ENCODE data around the gene KLK3.
"Not testable (repeated sequence)": the region's sequence is repeated elsewhere in the genome, so short reads cannot be mapped to it uniquely, and the experiment has no call there.

KLK3 gene

DNA sequence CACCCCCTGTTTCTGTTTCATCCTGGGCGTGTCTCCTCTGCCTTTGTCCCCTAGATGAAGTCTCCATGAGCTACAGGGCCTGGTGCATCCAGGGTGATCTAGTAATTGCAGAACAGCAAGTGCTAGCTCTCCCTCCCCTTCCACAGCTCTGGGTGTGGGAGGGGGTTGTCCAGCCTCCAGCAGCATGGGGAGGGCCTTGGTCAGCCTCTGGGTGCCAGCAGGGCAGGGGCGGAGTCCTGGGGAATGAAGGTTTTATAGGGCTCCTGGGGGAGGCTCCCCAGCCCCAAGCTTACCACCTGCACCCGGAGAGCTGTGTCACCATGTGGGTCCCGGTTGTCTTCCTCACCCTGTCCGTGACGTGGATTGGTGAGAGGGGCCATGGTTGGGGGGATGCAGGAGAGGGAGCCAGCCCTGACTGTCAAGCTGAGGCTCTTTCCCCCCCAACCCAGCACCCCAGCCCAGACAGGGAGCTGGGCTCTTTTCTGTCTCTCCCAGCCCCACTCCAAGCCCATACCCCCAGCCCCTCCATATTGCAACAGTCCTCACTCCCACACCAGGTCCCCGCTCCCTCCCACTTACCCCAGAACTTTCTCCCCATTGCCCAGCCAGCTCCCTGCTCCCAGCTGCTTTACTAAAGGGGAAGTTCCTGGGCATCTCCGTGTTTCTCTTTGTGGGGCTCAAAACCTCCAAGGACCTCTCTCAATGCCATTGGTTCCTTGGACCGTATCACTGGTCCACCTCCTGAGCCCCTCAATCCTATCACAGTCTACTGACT is at the start of gene KLK3:
KLK3 (plus strand) TSS at position 280 of the 775 bp plus-strand sequence; CDS start at position 321, 41 bp downstream.
- DNase-seq (ENCODE audit: low read depth in 2 of 2, low spot score in 1 of 2), result no peak

DNA sequence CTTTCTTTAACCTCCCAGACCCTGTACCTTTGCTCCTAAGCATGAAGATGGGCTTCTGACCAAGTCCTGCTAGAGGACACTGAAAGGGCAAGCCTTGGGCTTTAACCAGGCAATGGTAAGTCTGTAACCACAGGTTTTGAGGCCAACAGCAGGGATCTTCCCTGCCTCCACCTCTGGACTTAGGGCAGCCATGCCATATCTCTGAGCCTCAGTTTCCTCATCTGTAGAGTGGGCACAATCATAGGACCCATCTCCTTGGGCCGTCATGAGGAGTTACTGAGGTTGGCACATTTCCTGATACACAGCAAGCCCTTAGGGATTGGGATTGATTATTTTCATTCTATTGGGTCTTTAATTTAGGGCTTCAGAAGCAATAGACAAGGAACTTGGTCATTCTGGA is 45.9 kb upstream of the KLK3 start:
- DNase-seq (ENCODE audit: low read depth in 2 of 2, low spot score in 1 of 2), result no peak

DNA sequence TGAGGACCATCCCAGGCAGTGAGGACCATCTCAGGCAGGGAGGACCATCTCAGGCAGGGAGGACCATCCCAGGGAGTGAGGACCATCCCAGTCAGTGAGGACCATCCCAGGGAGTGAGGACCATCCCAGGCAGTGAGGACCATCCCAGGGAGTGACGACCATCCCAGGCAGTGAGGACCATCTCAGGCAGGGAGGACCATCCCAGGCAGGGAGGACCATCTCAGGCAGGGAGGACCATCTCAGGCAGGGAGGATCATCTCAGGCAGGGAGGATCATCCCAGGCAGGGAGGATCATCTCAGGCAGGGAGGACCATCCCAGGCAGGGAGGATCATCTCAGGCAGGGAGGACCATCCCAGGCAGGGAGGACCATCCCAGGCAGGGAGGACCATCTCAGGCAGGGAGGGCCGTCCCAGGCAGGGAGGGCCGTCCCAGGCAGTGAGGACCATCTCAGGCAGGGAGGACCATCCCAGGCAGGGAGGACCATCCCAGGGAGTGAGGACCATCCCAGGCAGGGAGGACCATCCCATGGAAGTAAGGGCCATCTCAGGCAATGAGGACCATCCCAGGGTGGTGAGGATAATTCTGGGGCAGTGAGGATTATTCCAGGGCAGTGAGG is 43.0 kb upstream of the KLK3 start:
- DNase-seq (ENCODE audit: low read depth in 2 of 2, low spot score in 1 of 2), result not testable (repeated sequence)

DNA sequence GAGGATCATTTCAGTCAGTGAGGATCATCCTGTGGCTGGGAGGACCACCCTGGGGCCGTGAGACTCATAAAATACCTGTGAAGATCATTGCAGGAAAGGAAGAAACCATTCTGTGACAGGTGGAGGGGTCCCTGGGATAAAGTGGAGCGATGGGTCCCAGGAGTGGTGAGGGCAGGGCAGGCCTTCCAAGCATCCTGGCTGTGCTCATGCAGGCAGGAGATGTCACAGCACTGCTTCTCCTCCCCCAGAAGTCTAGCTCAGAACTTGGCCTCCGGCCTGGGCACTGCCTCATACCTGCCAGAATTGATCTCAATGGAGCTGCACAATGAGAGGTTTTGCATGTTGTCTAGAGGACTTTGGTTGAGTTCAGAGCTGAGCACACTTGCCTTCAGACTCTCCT is 42.2 kb upstream of the KLK3 start:
- DNase-seq (ENCODE audit: low read depth in 2 of 2, low spot score in 1 of 2), result no peak

DNA sequence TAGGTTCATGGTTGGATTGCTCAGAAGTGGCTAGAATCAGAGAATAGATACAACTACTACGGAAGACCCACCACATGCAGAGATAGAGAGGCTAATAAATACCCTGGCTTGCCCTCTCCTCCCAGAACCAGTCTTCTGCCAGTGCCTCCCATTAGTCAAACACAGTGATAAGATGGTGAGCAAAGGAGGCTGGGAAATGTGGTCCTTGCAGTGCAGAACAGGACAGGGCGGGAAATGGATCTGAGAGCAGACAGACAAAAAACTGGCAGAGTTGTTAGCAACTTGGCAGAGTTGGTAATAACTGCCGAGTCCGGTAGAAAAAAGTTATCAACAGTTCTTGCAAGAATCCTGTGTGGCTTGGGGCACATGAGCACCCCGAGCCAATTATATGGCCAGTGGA is 39.8 kb upstream of the KLK3 start:
- no peak for DNase-seq (ENCODE audit: low read depth in 2 of 2, low spot score in 1 of 2)

DNA sequence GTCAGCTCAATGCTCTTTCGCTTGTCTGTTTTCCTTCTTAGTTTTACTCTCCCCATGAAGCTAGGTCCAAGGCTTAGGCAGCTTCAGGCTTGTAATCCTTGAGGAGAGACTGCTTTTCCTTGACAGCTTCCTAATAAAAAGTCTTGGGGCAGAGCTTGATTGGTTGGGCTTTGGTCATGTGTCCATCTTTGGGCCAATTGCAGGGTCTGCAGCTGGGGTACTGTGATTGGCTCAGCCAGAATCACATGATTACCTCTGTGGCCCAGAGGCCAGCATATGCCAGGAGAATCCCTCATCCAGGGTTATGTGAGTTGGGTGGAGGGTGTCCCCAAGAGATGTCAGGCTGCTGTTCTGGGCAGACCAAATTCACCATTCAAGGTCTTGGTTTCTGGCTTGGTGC is 39.3 kb upstream of the KLK3 start:
- DNase-seq (ENCODE audit: low read depth in 2 of 2, low spot score in 1 of 2), result no peak

DNA sequence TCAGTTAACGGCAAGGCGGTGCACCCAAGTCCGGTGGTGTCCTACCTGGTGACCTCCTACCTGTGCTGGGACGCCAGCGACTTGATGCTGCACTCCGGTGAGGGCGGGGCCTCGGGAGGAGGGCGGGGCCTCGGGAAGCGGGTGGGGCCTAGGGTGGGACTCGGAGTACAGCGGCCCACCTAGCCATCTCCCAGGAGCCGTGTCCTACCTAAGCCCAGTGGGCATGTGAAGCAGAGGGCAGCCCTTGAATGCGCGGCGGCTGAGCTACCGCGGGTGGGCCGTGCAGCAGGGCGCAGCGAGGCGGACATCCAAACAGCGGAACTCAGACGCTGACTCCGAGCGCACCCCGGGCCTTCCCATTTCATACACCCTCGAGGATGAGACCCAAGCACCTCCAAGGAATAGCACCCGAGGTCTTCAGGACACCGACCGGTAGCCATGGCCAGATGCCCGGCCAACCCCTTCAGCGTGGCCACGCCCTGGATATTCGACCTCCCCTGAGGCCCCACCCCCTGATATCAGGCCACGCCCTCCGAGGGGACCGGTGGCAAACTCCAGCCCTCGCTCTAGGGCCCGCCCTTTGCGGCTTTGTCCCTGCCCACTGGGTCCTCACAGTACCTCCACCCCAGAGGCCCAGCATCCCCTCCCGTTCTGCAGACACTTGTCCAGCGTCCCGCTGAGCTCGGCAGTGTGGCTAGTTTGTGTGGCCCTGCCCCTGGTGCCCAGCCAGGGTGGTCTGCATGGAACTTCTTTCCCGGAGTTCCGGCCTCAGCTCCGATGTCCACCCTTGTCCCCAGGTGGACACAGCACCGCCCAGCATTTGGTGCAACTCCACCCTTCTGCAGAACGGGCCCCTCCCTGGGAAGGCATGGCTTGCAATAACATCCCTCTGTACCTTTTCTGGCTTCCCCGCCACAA is 36.5 kb upstream of the KLK3 start:
- peak in 1 of 2 donors; percentile 9 for DNase-seq (ENCODE audit: low read depth in 2 of 2, low spot score in 1 of 2)

DNA sequence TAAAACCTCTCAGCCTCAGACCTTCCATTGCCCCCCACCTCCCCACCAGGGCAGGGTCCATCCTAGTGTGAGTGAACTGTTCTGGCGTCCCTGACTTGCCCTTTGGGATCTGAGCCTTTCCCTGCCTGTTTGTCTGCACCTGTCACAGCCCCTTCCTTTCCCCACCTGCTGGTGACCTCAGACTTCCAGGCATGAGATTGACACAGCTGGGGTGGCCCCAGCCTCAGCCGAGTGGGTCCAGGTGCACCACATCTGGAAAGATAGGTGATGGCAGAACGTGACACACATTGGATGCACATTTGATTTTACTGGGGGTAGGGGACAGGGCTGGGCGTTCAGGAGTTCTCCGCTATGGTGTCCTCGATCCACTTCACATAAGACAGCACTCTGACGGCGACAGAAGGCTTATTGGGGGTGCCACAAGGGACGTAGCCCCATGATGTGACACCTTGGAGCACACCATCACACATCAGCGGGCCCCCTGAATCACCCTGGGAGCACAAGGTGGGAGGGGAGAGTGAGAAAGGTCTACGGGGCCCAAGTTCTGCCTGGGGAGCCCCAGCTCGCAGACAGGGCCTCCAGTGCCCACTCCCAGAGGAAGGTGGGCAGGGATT is 35.7 kb upstream of the KLK3 start:
- no peak for DNase-seq (ENCODE audit: low read depth in 2 of 2, low spot score in 1 of 2)

DNA sequence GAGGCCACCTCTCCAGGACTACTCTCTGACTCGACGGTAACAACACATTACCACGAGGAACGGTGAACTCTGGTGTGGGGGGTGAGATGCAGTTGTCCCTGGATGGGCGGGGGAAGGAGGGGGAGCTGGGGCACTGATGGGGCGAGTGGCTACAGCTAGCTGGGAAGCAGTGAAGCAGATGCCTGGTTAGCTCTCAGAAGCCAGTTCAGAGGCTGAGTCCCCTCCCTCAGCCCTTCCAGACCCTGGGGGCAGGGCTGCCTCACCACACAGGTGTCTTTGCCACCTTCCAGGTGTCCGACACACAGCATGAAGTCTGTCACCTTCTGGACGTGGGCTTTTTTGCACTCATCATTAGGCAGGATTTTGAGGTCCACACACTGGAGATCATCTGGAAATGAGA is 35.1 kb upstream of the KLK3 start:
- no peak for DNase-seq (ENCODE audit: low read depth in 2 of 2, low spot score in 1 of 2)

DNA sequence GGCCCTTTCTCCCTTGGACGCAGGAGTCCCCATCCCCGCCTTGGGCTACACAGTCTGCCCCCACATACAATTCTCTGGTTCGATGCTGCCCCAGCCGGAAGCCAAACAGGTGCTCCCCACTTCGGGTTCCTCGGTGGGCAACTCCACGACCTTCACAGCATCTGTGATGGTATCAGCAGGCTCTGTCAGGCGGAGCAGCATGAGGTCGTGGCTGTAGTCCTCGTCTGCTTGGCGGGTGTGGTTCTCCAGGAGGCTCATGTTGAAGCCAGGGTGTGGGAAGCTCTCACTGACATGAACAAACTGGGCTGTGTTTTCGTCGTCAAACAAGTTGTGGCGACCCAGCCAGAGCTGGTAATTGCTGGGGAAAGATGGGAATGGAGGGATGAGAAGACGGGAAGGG is 34.6 kb upstream of the KLK3 start:
- DNase-seq (ENCODE audit: low read depth in 2 of 2, low spot score in 1 of 2), result no peak

DNA sequence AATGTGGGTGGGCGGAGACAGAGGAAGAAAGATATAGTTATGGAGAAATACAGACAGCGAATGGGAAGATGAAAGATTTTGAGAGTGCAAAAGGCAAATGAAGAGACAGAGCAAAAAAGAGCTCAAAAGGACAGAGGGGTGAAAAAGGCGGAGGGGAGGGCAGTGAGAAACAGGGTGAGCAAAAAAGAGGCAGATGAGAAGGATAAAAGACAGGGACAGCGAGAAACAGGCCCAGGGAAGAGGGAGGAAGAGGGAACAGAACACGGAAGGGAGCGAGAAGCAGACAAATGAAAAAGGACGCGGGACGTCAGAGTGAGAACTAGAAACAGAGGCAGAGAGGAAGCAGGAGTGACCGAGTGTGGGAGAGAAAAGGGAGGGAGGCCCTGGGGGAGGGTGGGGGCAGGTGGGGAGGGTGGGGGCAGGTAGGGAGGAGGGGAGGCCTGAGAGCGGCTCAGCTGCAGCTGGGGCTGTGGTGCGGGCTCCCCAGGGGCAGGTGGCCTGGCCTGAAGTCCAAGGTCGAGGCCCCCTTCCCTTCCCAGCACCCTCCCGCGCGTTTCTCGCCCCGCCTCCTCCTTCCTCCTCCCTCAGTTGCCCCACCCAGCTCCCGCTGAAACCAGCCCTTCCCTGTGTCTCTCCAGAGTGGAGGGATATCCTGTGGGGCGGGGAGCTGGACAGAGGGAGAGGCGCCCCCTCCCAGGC is 34.0 kb upstream of the KLK3 start:
- DNase-seq (ENCODE audit: low read depth in 2 of 2, low spot score in 1 of 2), result no peak

DNA sequence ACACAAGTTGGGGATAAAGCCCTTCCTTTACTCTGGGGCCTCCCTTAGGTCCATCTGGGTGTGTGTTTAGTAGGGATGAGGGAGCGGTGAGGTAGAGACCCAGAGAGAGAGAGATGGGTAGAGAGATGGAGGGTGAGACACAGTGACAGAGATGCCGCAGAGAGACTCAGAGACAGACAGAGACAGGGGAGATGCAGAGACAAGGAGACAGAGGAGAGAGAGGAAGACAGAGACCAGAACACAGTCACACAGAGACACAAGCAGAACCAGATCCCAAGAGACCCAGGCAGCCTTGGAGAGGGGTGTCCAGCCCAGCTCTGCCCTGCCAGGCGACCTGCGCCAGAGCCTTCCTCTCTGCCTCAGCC is 33.5 kb upstream of the KLK3 start:
- DNase-seq (ENCODE audit: low read depth in 2 of 2, low spot score in 1 of 2), result no peak

DNA sequence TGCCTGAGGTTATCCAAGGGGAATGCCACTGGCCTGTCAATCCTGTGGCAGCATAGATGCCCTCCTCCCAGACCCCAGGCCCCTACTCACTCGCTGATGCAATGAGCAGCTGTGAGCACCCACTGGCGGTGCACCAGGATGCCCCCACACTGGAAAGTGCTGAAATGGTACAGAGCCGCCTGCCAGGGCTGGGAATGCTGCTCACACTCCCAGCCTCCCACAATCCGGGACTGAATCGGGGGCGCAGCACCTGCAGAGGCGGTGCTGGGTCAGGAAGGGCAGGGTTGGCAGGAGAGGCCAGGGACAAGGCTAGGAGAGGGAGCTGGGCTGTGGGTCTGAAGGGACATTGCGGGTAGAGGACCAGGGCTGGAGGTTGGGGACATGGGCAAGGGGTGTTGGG is 33.1 kb upstream of the KLK3 start:
- no peak for DNase-seq (ENCODE audit: low read depth in 2 of 2, low spot score in 1 of 2)

DNA sequence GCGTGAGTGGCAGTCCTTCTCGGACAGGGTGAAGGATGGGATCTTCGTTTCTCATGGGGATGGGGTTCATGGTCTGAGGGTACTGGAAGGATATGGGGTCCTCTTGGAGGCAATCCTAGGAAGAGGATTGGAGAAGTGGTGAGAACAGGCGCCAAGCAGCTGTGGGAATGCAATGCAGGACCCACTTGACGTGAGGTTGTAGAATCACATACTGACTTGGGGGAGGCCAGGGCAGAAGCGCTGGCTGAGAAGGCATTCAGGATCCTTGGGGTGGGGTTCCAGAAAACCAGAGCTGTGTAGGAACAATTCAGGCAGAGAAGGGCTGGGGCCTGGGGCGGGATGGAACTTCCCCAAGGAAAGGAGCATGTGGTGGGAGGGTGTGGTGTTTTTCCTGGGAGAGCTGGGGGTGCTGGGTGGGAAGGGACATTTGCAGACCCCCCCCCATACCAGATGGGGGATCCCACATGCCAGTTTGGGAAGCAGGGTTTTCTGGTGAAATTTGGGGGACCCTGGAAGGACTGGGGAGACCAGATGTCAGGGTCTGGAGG is 32.0 kb upstream of the KLK3 start:
- no peak for DNase-seq (ENCODE audit: low read depth in 2 of 2, low spot score in 1 of 2)

DNA sequence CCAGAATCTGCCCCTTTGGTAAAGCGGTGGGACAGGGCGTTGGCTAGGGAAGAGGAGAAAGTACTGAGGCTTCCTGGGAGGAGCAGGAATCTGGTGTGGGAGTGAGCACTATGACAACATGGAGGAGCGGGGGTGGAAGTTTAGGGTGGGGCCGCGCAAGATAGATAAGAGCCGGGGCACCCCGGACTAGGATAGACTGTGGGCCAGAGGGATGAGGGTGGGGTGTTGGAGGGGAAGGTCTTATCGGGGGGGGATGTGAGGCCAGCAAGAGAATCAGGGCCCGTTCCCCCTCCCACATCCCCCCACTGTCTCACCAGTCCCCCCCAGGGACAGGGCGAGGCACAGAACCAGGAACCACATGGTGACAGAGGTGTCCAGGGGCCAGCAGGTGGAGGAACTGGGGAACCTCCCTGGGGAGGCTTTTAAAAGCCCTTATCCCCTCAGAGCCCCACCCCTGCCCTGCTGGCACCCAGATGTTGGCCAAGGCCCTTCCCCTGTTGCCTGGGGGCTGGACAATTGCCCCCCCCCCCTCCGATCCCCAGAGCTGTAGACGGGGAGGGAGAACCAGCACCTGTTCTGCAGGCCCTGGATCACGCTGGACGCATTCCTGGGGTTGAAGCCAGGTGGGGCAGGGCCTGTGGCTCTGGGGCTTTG is 31.2 kb upstream of the KLK3 start, which contains the start of gene KLK1:
KLK1 (minus strand) TSS at position 399 of the 654 bp plus-strand sequence; CDS start at position 360, 39 bp downstream.
- DNase-seq (ENCODE audit: low read depth in 2 of 2, low spot score in 1 of 2), result no peak

DNA sequence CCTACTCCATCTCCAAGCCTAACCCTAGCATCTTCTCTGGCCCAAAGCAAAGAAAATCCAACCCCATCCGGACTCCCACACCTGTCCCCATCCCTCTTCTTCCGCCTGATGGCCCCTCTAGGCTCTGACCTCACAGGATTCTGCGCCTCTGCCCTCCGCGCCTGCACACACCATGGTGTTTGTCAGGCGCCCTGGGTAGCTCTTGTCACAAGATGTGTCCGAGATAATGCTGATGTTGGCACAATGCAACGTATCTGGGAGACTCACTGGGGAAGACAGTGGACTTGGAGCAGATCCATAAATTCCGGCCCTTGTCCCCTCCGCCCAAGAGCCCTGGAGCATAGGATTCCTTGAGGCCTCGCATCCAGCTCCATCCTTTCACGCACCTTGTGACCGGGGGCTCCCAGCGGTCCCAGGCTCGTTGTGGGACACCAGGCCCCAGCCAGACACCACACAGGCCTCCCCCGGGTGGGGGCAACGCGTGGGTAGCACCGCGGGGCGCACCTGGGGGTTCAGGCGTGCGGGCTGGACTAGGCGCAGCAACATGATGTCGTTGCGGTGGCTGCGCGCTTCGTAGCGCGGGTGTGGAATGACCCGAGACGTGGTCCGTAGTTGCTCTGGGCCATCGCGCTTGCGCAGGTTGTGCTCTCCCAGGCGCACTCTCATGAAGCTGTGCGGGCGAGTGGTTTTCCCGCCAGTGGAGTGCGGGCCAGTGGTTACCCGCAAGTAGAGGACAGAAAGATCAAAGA is 28.0 kb upstream of the KLK3 start:
- no peak for DNase-seq (ENCODE audit: low read depth in 2 of 2, low spot score in 1 of 2)

DNA sequence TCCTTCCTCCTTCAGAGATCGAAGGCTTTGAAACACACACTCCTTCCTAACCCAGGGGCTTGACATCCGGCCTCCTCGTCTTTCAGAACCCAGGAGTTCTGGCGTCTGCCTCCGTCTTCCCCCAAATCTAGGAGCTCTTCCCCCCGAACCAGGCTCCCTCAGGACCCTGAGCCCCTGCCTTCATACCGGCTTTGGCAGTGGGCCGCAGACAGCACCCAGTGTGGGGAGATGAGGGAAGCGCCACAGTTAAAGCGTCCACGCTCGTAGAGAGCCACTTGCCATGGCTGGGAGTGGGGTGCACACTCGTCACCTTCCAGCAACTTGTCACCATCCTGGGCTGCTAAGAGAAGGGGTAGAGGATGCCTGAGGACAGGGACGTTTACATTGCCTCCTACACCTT is 27.2 kb upstream of the KLK3 start:
- DNase-seq (ENCODE audit: low read depth in 2 of 2, low spot score in 1 of 2), result no peak

DNA sequence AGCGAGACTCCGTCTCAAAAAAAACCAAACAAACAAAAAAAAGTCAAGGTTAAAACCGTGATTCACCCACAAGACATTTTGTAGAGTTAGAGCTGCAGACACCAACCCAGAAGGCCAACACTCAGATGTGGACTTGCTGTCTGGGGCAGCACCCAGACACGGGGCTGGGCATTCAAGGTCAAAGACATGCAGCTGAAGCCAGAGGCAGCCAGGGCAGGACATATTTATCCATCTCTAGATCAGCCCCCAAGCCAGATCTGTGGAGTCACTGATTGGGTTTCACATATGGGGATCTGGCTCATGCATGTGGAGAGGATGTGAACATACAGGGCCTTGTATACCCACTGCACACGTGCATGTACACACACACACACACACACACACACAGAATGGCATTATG is 24.9 kb upstream of the KLK3 start:
- no peak for DNase-seq (ENCODE audit: low read depth in 2 of 2, low spot score in 1 of 2)

All from stimulated activated CD8-positive, alpha-beta memory T cell treated with anti-CD3 and anti-CD28 coated beads, Interleukin-4, amount 100 ng/mL, for 1 hour (primary cell).